HL-60 (cell line): ENCODE measurements around the gene IGSF8.

ENCODE experiments used
- DNase-seq, 2 experiments: peaks; one replicate each; pipeline ENCODE4 v3.0.0-alpha.2; 2010 to 2020; ENCODE audit warnings: low read depth in 1 of 2, low spot score in 1 of 2
- H3K27ac ChIP-seq: fragments of 250-450 bp; sonication (Bioruptor Pico); replicated peaks from 2 replicates; pipeline ENCODE4 v1.5.1; 2020; ENCODE audit warnings: mild to moderate bottlenecking, moderate library complexity
- H3K27me3 ChIP-seq: fragments of 250-450 bp; sonication (Bioruptor Pico); 2 replicates; pipeline ENCODE4 v1.5.1; 2021; ENCODE audit warnings: mild to moderate bottlenecking, moderate library complexity; ENCODE audit not compliant: insufficient read depth, poor library complexity, severe bottlenecking
- H3K4me3 ChIP-seq: replicated peaks from 2 replicates; pipeline ENCODE4 v1.5.1; 2011; ENCODE audit warnings: mild to moderate bottlenecking, control low read depth, low read length; ENCODE audit not compliant: insufficient read depth
- CTCF ChIP-seq: IDR thresholded peaks from one replicate; pipeline ENCODE4 v1.5.1; 2011; ENCODE audit warnings: low read length, control low read depth, inconsistent platforms; ENCODE audit not compliant: insufficient read depth
- GABPA ChIP-seq: IDR thresholded peaks from 2 replicates; pipeline ENCODE4 v1.6.1; 2012; ENCODE audit warnings: low read depth
- POLR2AphosphoS5 ChIP-seq: IDR thresholded peaks from 2 replicates; pipeline ENCODE4 v1.6.1; 2012; ENCODE audit warnings: low read depth
- SPI1 ChIP-seq: IDR thresholded peaks from 2 replicates; pipeline ENCODE4 v1.6.1; 2012; ENCODE audit warnings: low read depth, mild to moderate bottlenecking, borderline replicate concordance
- TF ChIP-seq, protein P1 (sequence below): IDR thresholded peaks from 2 replicates; pipeline ENCODE4 v1.6.1; 2012; ENCODE audit warnings: low read depth; ENCODE audit not compliant: insufficient replicate concordance

The IGSF8 gene

DNA sequence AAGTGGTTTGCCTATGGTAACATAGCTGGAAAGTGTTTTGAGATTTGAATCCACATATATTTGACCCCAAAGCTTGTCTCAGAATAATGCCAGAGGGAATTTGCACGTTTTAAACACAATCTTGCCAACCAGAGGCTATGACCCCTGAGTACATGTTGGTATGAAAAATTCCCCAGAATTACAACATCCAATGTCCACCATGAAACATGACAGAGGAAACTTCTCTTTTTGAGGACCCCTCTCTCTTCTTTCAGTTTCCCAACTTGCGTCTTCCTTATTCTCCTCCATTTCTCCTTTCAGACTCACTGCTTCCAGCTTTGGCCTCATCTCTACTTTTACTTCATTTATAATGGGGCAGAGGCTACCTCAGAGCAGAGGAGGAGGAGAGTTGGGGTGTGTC lies 22.6 kb downstream of the IGSF8 start:
- Histone ChIP-seq H3K27ac (no peak overlapping the region), H3K4me3 (no peak overlapping the region), H3K27me3 (peaks cover 14% of the 10 kb centered on the region)
- TF ChIP-seq SPI1 (no peak), POLR2AphosphoS5 (no peak), CTCF (no peak), GABPA (no peak)
- TF ChIP-seq, protein P1, sequence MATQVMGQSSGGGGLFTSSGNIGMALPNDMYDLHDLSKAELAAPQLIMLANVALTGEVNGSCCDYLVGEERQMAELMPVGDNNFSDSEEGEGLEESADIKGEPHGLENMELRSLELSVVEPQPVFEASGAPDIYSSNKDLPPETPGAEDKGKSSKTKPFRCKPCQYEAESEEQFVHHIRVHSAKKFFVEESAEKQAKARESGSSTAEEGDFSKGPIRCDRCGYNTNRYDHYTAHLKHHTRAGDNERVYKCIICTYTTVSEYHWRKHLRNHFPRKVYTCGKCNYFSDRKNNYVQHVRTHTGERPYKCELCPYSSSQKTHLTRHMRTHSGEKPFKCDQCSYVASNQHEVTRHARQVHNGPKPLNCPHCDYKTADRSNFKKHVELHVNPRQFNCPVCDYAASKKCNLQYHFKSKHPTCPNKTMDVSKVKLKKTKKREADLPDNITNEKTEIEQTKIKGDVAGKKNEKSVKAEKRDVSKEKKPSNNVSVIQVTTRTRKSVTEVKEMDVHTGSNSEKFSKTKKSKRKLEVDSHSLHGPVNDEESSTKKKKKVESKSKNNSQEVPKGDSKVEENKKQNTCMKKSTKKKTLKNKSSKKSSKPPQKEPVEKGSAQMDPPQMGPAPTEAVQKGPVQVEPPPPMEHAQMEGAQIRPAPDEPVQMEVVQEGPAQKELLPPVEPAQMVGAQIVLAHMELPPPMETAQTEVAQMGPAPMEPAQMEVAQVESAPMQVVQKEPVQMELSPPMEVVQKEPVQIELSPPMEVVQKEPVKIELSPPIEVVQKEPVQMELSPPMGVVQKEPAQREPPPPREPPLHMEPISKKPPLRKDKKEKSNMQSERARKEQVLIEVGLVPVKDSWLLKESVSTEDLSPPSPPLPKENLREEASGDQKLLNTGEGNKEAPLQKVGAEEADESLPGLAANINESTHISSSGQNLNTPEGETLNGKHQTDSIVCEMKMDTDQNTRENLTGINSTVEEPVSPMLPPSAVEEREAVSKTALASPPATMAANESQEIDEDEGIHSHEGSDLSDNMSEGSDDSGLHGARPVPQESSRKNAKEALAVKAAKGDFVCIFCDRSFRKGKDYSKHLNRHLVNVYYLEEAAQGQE = no peak
- DNase-seq = no peak

DNA sequence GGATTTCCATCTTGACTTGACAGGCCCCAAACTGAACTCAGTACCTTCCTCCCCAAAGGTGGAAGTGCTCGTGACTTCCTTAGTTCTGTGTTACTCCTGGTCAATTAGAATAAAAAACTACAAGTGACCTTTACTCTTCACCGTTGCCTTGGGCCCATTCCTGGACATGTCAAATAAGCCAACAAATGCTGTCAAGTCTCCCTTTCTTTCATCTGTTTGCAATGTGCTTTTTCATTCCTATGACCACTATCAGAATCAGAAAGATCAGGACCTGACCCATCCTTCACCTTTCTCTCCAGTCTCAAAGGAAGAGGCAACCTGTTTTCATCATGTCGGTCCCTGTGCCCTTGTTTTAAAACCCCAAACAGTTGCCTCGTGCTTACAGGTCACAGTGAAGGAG lies 23.6 kb downstream of the IGSF8 start:
- no peak overlapping the region for H3K27ac ChIP-seq
- H3K27me3 ChIP-seq = peaks cover 17% of the 10 kb centered on the region
- TF ChIP-seq GABPA (no peak), CTCF (no peak), POLR2AphosphoS5 (no peak), SPI1 (no peak)
- TF ChIP-seq, protein P1 = no peak
- DNase-seq = no peak
- H3K4me3 ChIP-seq = no peak overlapping the region

- Histone ChIP-seq H3K27ac (no peak overlapping the region), H3K27me3 (peaks cover 25% of the 10 kb centered on the region), H3K4me3 (no peak overlapping the region)
- no peak for TF ChIP-seq GABPA
- TF ChIP-seq CTCF = no peak
- no peak for TF ChIP-seq POLR2AphosphoS5
- TF ChIP-seq, protein P1 = no peak
- no peak for TF ChIP-seq SPI1
- no peak for DNase-seq
Observed at GRCh38 chr1:160071289-160071688, 27.1 kb downstream of the IGSF8 start.
